ENCODE measurements around the gene IQSEC2.

- TF ChIP-seq CTCF (IDR thresholded peaks at IDR 0.05) (no peak), EZH2 (IDR thresholded peaks at IDR 0.05; ENCODE audit: borderline replicate concordance, insufficient read depth, low read depth, low read length, poor library complexity, severe bottlenecking) (no peak)
Observed at GRCh38 chrX:53262918-53263394, 18.4 kb downstream of the IQSEC2 start.
